NCI-H1105 (cell line): Measurements from ENCODE around the gene FAM3A.
A peak's percentile ranks its signal among the peaks of the same experiment; 100 is the strongest.
"Not testable (repeated sequence)": the region's sequence is repeated elsewhere in the genome, so short reads cannot be mapped to it uniquely, and the experiment has no call there.

Experiments
- DNase-seq: peaks from one replicate; lab custom pipeline; 2025; lab: John Stamatoyannopoulos, UW

FAM3A gene

GRCh38 chrX:154515966-154516655 lies at the start of gene FAM3A:
FAM3A (minus strand) TSS chrX:154516232; CDS start chrX:154515772, 460 bp downstream.
- peak; percentile 91 for DNase-seq

- not testable (repeated sequence) for DNase-seq
Measured at GRCh38 chrX:154562295-154562694, 46.3 kb upstream of the FAM3A start.

- DNase-seq = not testable (repeated sequence)
Measured at GRCh38 chrX:154560326-154560725, 44.3 kb upstream of the FAM3A start.

- DNase-seq = not testable (repeated sequence)
Measured at GRCh38 chrX:154558896-154559295, 42.9 kb upstream of the FAM3A start.

- not testable (repeated sequence) for DNase-seq
Measured at GRCh38 chrX:154558060-154558690, 42.1 kb upstream of the FAM3A start.

GRCh38 chrX:154552112-154552806 lies 36.2 kb upstream of the FAM3A start:
- DNase-seq = not testable (repeated sequence)

GRCh38 chrX:154549766-154550165 lies 33.7 kb upstream of the FAM3A start:
- DNase-seq = no peak

- no peak for DNase-seq
Measured at GRCh38 chrX:154548028-154548316, 31.9 kb upstream of the FAM3A start.

- DNase-seq = peak; percentile 90
Measured at GRCh38 chrX:154547245-154548027, 31.4 kb upstream of the FAM3A start, which contains the start of gene IKBKG. IKBKG (plus strand) TSS chrX:154547620; CDS start chrX:154552003, 4,383 bp downstream.

- DNase-seq = peak; percentile 80
Measured at GRCh38 chrX:154546354-154547244, 30.6 kb upstream of the FAM3A start, which contains the start of gene G6PD. G6PD (minus strand) TSS chrX:154546846; CDS start chrX:154546155, 691 bp downstream.

GRCh38 chrX:154545673-154546274 lies 29.7 kb upstream of the FAM3A start:
- DNase-seq = no peak

GRCh38 chrX:154542723-154543424 lies 26.8 kb upstream of the FAM3A start:
- DNase-seq = no peak

GRCh38 chrX:154541896-154542722 lies 26.1 kb upstream of the FAM3A start:
- DNase-seq = no peak

GRCh38 chrX:154541589-154541895 lies 25.5 kb upstream of the FAM3A start:
- DNase-seq = no peak

GRCh38 chrX:154540897-154541535 lies 25.0 kb upstream of the FAM3A start:
- DNase-seq = no peak

- DNase-seq = not testable (repeated sequence)
Measured at GRCh38 chrX:154540365-154540764, 24.3 kb upstream of the FAM3A start.

GRCh38 chrX:154539077-154539476 lies 23.0 kb upstream of the FAM3A start:
- no peak for DNase-seq

GRCh38 chrX:154535892-154536291 lies 19.9 kb upstream of the FAM3A start:
- no peak for DNase-seq
